Thymus (tissue), 11 donors: ENCODE measurements around the gene PJA2. TPM values are rescaled to one million over a fixed set of nuclear protein-coding genes. Genes with fewer than 3 reads are reported as not detected.
"Not testable (repeated sequence)": the region's sequence is repeated elsewhere in the genome, so short reads cannot be mapped to it uniquely, and the experiment has no call there.

Experiments
- DNase-seq, 9 donors: peaks; one replicate each; pipeline ENCODE4 v3.0.0-alpha.2; 2013; ENCODE audit warnings: low spot score in 9 of 9, low read depth in 6 of 9, missing footprints in 1 of 9
- H3K27ac ChIP-seq, 2 donors: one replicate each; pipeline ENCODE4 v1.5.1; 2013; ENCODE audit warnings: control low read depth in 1 of 2, low read depth in 1 of 2, low read length in 1 of 2, mild to moderate bottlenecking in 1 of 2, moderate library complexity in 1 of 2
- H3K27me3 ChIP-seq, 2 donors: one replicate each; pipeline ENCODE4 v1.5.1; 2013; ENCODE audit warnings: low read length in 1 of 2; ENCODE audit not compliant: control insufficient read depth in 2 of 2, insufficient read depth in 1 of 2
- H3K36me3 ChIP-seq, 2 donors: one replicate each; pipeline ENCODE4 v1.5.1; 2013; ENCODE audit warnings: low read length in 1 of 2, mild to moderate bottlenecking in 1 of 2, moderate library complexity in 1 of 2; ENCODE audit not compliant: control insufficient read depth in 2 of 2, insufficient read depth in 2 of 2
- H3K4me1 ChIP-seq, 2 donors: one replicate each; pipeline ENCODE4 v1.5.1; 2013; ENCODE audit warnings: low read length in 2 of 2; ENCODE audit not compliant: control insufficient read depth in 2 of 2, insufficient read depth in 2 of 2
- H3K4me3 ChIP-seq, 2 donors: one replicate each; pipeline ENCODE4 v1.5.1; 2013; ENCODE audit warnings: low read length in 2 of 2, control low read depth in 1 of 2, mild to moderate bottlenecking in 1 of 2
- H3K9me3 ChIP-seq, 2 donors: one replicate each; pipeline ENCODE4 v1.5.1; 2013; ENCODE audit warnings: low read length in 1 of 2, mild to moderate bottlenecking in 1 of 2; ENCODE audit not compliant: control insufficient read depth in 2 of 2, insufficient read depth in 1 of 2
- WGBS: extraction: QIAGEN DNeasy Blood & Tissue Kit; methylation state at CpG from one replicate; pipeline ENCODE4 v1.1.7; 2013; 5-methylcytosine and 5-hydroxymethylcytosine counted together
- polyA plus RNA-seq: library from polyadenylated mRNA; stranded (reverse); fragments of 200-250 nt; gene quantifications from one replicate; pipeline ENCODE4 v1.2.3, GENCODE V29; 2013
- total RNA-seq: library from RNA; stranded (reverse); fragments of 120-200 nt; gene quantifications from one replicate; pipeline ENCODE4 v1.2.4, GENCODE V29; 2013
- donor health status: healthy.

The PJA2 gene
- total and polyA plus RNA-seq, 2 donors = 47.3 to 53.2 TPM

- 91% methylated on average over 6 of the region's 6 CpGs for WGBS
- Histone ChIP-seq H3K27me3 (no peaks in the 10 kb centered on the region), H3K4me1 (no peaks in the 10 kb centered on the region), H3K4me3 (no peak overlapping the region), H3K9me3 (no peaks in the 10 kb centered on the region), H3K36me3 (no peaks in the 10 kb centered on the region), H3K27ac (no peak overlapping the region)
- DNase-seq = no peak
Observed at GRCh38 chr5:109299557-109299956, 110.2 kb downstream of the PJA2 start.

- Histone ChIP-seq H3K4me1 (no peaks in the 10 kb centered on the region), H3K27ac (no peak overlapping the region), H3K27me3 (no peaks in the 10 kb centered on the region), H3K4me3 (no peak overlapping the region), H3K9me3 (no peaks in the 10 kb centered on the region), H3K36me3 (no peaks in the 10 kb centered on the region)
- no peak for DNase-seq
- WGBS = 96% methylated on average over 4 of the region's 4 CpGs
Observed at GRCh38 chr5:109298794-109299193, 111.0 kb downstream of the PJA2 start.

- Histone ChIP-seq H3K4me3 (no peak overlapping the region), H3K36me3 (no peaks in the 10 kb centered on the region), H3K9me3 (no peaks in the 10 kb centered on the region), H3K27me3 (no peaks in the 10 kb centered on the region), H3K4me1 (no peaks in the 10 kb centered on the region), H3K27ac (no peak overlapping the region)
- WGBS = 95% methylated on average over 9 of the region's 9 CpGs
- no peak for DNase-seq
Observed at GRCh38 chr5:109297900-109298299, 111.9 kb downstream of the PJA2 start.

GRCh38 chr5:109291090-109291489 lies 118.7 kb downstream of the PJA2 start:
- peaks cover 0 to 14% of the 10 kb centered on the region in 2 donors for H3K9me3 ChIP-seq
- no peak for DNase-seq
- WGBS = 94% methylated on average over 6 of the region's 6 CpGs

GRCh38 chr5:109290231-109290630 lies 119.5 kb downstream of the PJA2 start:
- H3K4me1 ChIP-seq = no peaks in the 10 kb centered on the region
- H3K36me3 ChIP-seq = no peaks in the 10 kb centered on the region
- H3K27me3 ChIP-seq = no peaks in the 10 kb centered on the region
- H3K9me3 ChIP-seq = peaks cover 0 to 14% of the 10 kb centered on the region in 2 donors
- H3K27ac ChIP-seq = no peak overlapping the region
- DNase-seq = no peak
- H3K4me3 ChIP-seq = no peak overlapping the region
- 100% methylated on average over 2 of the region's 2 CpGs for WGBS

More at GRCh38 chr5:109291090-109291489, 118.7 kb downstream of the PJA2 start:
- no peaks in the 10 kb centered on the region for H3K27me3 ChIP-seq
- no peaks in the 10 kb centered on the region for H3K36me3 ChIP-seq
- no peak overlapping the region for H3K4me3 ChIP-seq
- no peaks in the 10 kb centered on the region for H3K4me1 ChIP-seq
- no peak overlapping the region for H3K27ac ChIP-seq

GRCh38 chr5:109286628-109287027 lies 123.1 kb downstream of the PJA2 start:
- not testable (repeated sequence) for H3K27me3 ChIP-seq, H3K27ac ChIP-seq, H3K4me1 ChIP-seq, H3K36me3 ChIP-seq, DNase-seq, H3K4me3 ChIP-seq
- peaks cover 0 to 14% of the 10 kb centered on the region in 2 donors for H3K9me3 ChIP-seq
- WGBS = 95% methylated on average over 4 of the region's 4 CpGs
